GM12878 (cell line): ENCODE data around the gene FRMD5. TPM values are rescaled to one million over a fixed set of nuclear protein-coding genes. Genes with fewer than 3 reads are reported as not detected.

Experiments used
- ATAC-seq: fragments of 200-7000 bp; cut with Tn5 transposase; 3 replicates; pipeline ENCODE4 v1.9.1; 2020; ENCODE audit warnings: mild to moderate bottlenecking, moderate library complexity
- BruUV-seq: library from RNA; stranded (reverse); fragments of 400-500 nt; replicated peaks from 2 replicates; lab custom pipeline; 2021; lab: Mats Ljungman, UMichigan
- CTCF ChIA-PET: fragments of 300-600 bp; sonication (Branson Sonifier 250); formaldehyde crosslinking; extraction: SDS; loops from one replicate; lab custom pipeline; 2021; ENCODE audit warnings: inconsistent platforms; lab: Yijun Ruan, JAX
- POLR2A ChIA-PET: fragments of 350-600 bp; formaldehyde crosslinking; extraction: SDS; loops from one replicate; lab custom pipeline; 2021; ENCODE audit warnings: inconsistent platforms; lab: Charles Lee
- RAD21 ChIA-PET: fragments of 300-600 bp; sonication (Branson Sonifier 250); formaldehyde crosslinking; loops from one replicate; lab custom pipeline; 2023; ENCODE audit warnings: antibody characterized with exemption; ENCODE audit not compliant: unreplicated experiment; lab: Charles Lee
- SMC1A ChIA-PET: fragments of 300-600 bp; sonication (Branson Sonifier 250); formaldehyde crosslinking; loops from one replicate; lab custom pipeline; 2023; ENCODE audit not compliant: unreplicated experiment, uncharacterized antibody; lab: Charles Lee
- DNase-seq: peaks from one replicate; pipeline ENCODE4 v3.0.0-alpha.2; 2011; ENCODE audit warnings: low read depth, low spot score
- FAIRE-seq: peaks from 3 replicates; lab custom pipeline; 2011; peaks lifted over from hg19 to GRCh38; lab: Jason Lieb, UNC
- H2AFZ ChIP-seq: 2 replicates; pipeline ENCODE4 v1.6.0; 2011; ENCODE audit warnings: low read depth, low read length, control low read depth; ENCODE audit not compliant: control insufficient read depth
- H3K27ac ChIP-seq: 2 replicates; pipeline ENCODE4 v1.5.1; 2011; ENCODE audit warnings: control low read depth; ENCODE audit not compliant: control insufficient read depth, insufficient read depth
- H3K27me3 ChIP-seq, 2 experiments: replicated peaks in 1 of 2; 2 replicates each; pipeline versions ENCODE4 v1.6.0 to v1.6.1; 2011; ENCODE audit warnings: low read length in 1 of 2; ENCODE audit not compliant: control insufficient read depth in 2 of 2, insufficient read depth in 2 of 2
- H3K36me3 ChIP-seq, 2 experiments: 2 replicates each; pipeline ENCODE4 v1.5.1; 2011; ENCODE audit warnings: low read length in 1 of 2; ENCODE audit not compliant: control insufficient read depth in 2 of 2, insufficient read depth in 2 of 2
- H3K4me1 ChIP-seq: 2 replicates; pipeline ENCODE4 v1.6.1; 2011; ENCODE audit warnings: mild to moderate bottlenecking, low read length, moderate library complexity, mixed read lengths; ENCODE audit not compliant: control insufficient read depth, insufficient read depth
- H3K4me2 ChIP-seq: 2 replicates; pipeline ENCODE4 v1.6.0; 2011; ENCODE audit warnings: control low read depth; ENCODE audit not compliant: control insufficient read depth, insufficient read depth
- H3K4me3 ChIP-seq: fragments of 200-600 bp; sonication (generic); 2 replicates; pipeline ENCODE4 v1.5.1; 2016
- H3K79me2 ChIP-seq: 2 replicates; pipeline ENCODE4 v1.6.0; 2011; ENCODE audit warnings: low read length; ENCODE audit not compliant: control insufficient read depth, insufficient read depth
- H3K9ac ChIP-seq: 2 replicates; pipeline ENCODE4 v1.8.0; 2011; ENCODE audit warnings: low read length, control low read depth, mixed read lengths; ENCODE audit not compliant: control insufficient read depth, insufficient read depth
- H3K9me3 ChIP-seq: replicated peaks from 3 replicates; pipeline ENCODE4 v1.5.1; 2011; ENCODE audit warnings: mild to moderate bottlenecking, low read length; ENCODE audit not compliant: control insufficient read depth, insufficient read depth
- H4K20me1 ChIP-seq: 2 replicates; pipeline ENCODE4 v1.6.0; 2011; ENCODE audit not compliant: control insufficient read depth, insufficient read depth
- BACH1 ChIP-seq: fragments of 450-650 bp; IDR thresholded peaks from 2 replicates; pipeline ENCODE4 v1.6.1; 2017; ENCODE audit warnings: mild to moderate bottlenecking, borderline replicate concordance
- BHLHE40 ChIP-seq, 2 experiments: fragments of 450-650 bp in 1 of 2; IDR thresholded peaks; 2 replicates each; pipeline ENCODE4 v1.6.1; 2011 to 2017; ENCODE audit warnings: low read depth in 2 of 2, borderline replicate concordance in 1 of 2, improper control_type of control experiment in 1 of 2, low read length in 1 of 2, mild to moderate bottlenecking in 1 of 2
- CEBPZ ChIP-seq: fragments of 150-350 bp; IDR thresholded peaks from 2 replicates; pipeline ENCODE4 v1.6.1; 2016; ENCODE audit warnings: low read depth, low read length
- ESRRA ChIP-seq: IDR thresholded peaks from 2 replicates; pipeline ENCODE4 v1.6.1; 2012; ENCODE audit warnings: mild to moderate bottlenecking, low read length, improper control_type of control experiment
- JUND ChIP-seq: IDR thresholded peaks from 2 replicates; pipeline ENCODE4 v1.6.1; 2012; ENCODE audit warnings: low read depth, mild to moderate bottlenecking, low read length, improper control_type of control experiment, moderate library complexity
- MAX ChIP-seq: IDR thresholded peaks from 2 replicates; pipeline ENCODE4 v1.6.1; 2012; ENCODE audit warnings: low read depth, low read length, improper control_type of control experiment
- MEF2A ChIP-seq: IDR thresholded peaks from 2 replicates; pipeline ENCODE4 v1.6.1; 2011; ENCODE audit warnings: low read depth, mild to moderate bottlenecking, low read length, moderate library complexity; ENCODE audit not compliant: insufficient read depth
- MTA2 ChIP-seq: fragments of 450-650 bp; IDR thresholded peaks from 2 replicates; pipeline ENCODE4 v1.6.1; 2016; ENCODE audit warnings: low read depth, mild to moderate bottlenecking, moderate library complexity
- NR2F1 ChIP-seq: fragments of 450-650 bp; conservative IDR thresholded peaks from 2 replicates; pipeline ENCODE4 v1.6.1; 2017; ENCODE audit warnings: mild to moderate bottlenecking
- NRF1 ChIP-seq: conservative IDR thresholded peaks from 2 replicates; pipeline ENCODE4 v1.6.1; 2011; ENCODE audit warnings: mild to moderate bottlenecking, low read depth, low read length, improper control_type of control experiment
- RBBP5 ChIP-seq: fragments of 200-600 bp; sonication (generic); conservative IDR thresholded peaks from 2 replicates; pipeline ENCODE4 v1.6.1; 2016
- TAF1 ChIP-seq: IDR thresholded peaks from 2 replicates; pipeline ENCODE4 v1.6.1; 2011; ENCODE audit warnings: mild to moderate bottlenecking, low read depth, low read length, borderline replicate concordance
- TARDBP ChIP-seq: IDR thresholded peaks from 2 replicates; pipeline ENCODE4 v1.6.1; 2016; ENCODE audit warnings: borderline replicate concordance
- TBL1XR1 ChIP-seq: IDR thresholded peaks from 2 replicates; pipeline ENCODE4 v1.6.1; 2012; ENCODE audit warnings: low read depth, low read length, improper control_type of control experiment
- ZBTB33 ChIP-seq: fragments of 450-650 bp; IDR thresholded peaks from 2 replicates; pipeline ENCODE4 v1.6.1; 2017; ENCODE audit warnings: mild to moderate bottlenecking
- ZBTB4 ChIP-seq: fragments of 450-650 bp; formaldehyde crosslinking; IDR thresholded peaks from 2 replicates; pipeline ENCODE4 v1.4.0; 2022; ENCODE audit warnings: mild to moderate bottlenecking, moderate library complexity
- ZNF384 ChIP-seq: IDR thresholded peaks from 2 replicates; pipeline ENCODE4 v1.6.1; 2012; ENCODE audit warnings: low read depth, mild to moderate bottlenecking, low read length, improper control_type of control experiment, borderline replicate concordance
- WGBS: methylation state at CpG from one replicate; pipeline ENCODE4 v1.1.6; 2016; ENCODE audit warnings: low lambda C conversion rate; ENCODE audit not compliant: insufficient replicate concordance, insufficient coverage; ENCODE audit errors: missing lambda C conversion rate; 5-methylcytosine and 5-hydroxymethylcytosine counted together
- in situ Hi-C: fragments of 300-500 bp; cut with MboI; formaldehyde crosslinking; loops from 9 replicates; pipeline ENCODE4 v1.14.3; 2018; ENCODE audit warnings: mixed read lengths
- intact Hi-C: fragments of 100-400 bp; cut with micrococcal nuclease; formaldehyde crosslinking; loops from one replicate; pipeline ENCODE4 v1.14.2; 2022; ENCODE audit not compliant: unreplicated experiment
- polyA plus RNA-seq, 11 experiments: library from polyadenylated mRNA; depleted of rRNA in 4 of 11; unstranded in 6 of 11; stranded (reverse) in 5 of 11; fragments of >200 nt; fragmentation: Nextera tagmentation in 4 of 11; fragmentation: Illumina TruSeq in 1 of 11; extraction: Ambion mirVana in 4 of 11; extraction: Trizol in 1 of 11; gene quantifications; 1 replicate in 1 of 11; 2 replicates in 10 of 11; pipeline versions ENCODE4 v1.2.1 to v1.2.3, GENCODE V29; 2011 to 2016; ENCODE audit warnings: inconsistent platforms in 2 of 11, missing spikeins in 2 of 11, low read depth in 1 of 11
- total RNA-seq, 4 experiments: library from RNA; depleted of rRNA in 3 of 4; stranded (reverse); fragments of >200 nt in 3 of 4; fragmentation: Illumina TruSeq in 1 of 4; extraction: Trizol in 1 of 4; gene quantifications; 2 replicates each; pipeline versions ENCODE4 v1.2.1 to v1.2.3, GENCODE V29; 2013 to 2021

FRMD5 gene
- total and polyA plus RNA-seq, 10 of the 15 experiments (the other 5 are each of a cell fraction or from before 2014, with no cell fraction given) = 0.26 to 6.4 (median 0.68) TPM; not detected in 1

GRCh38 chr15:43920815-43921214 is 274.3 kb downstream of the FRMD5 start:
- Histone ChIP-seq H3K27ac (no peak overlapping the region), H3K4me3 (no peak overlapping the region), H3K9me3 (no peaks in the 10 kb centered on the region), H4K20me1 (no peaks in the 10 kb centered on the region), H3K27me3 (no peaks in the 10 kb centered on the region), H3K9ac (no peak overlapping the region), H3K4me1 (no peaks in the 10 kb centered on the region), H2AFZ (no peak overlapping the region), H3K79me2 (no peaks in the 10 kb centered on the region), H3K4me2 (no peak overlapping the region), H3K36me3 (no peaks in the 10 kb centered on the region)
- DNase-seq (no peak), FAIRE-seq (no peak), ATAC-seq (no peak)
- 15% methylated on average over 6 of the region's 6 CpGs for WGBS
- ChIA-PET POLR2A (no interaction called here), SMC1A (interaction anchor here (1.5 kb wide), 1 partner anchor 145 kb away, joined by 4 read pairs; no protein-coding TSS in a partner anchor), CTCF (interaction anchor here (0.6 kb wide), 1 partner anchor 47 kb away, joined by 3 read pairs; no protein-coding TSS in a partner anchor), RAD21 (no interaction called here)
- BruUV-seq = no TSS peak
- intact Hi-C loops = no loop called here
- in situ Hi-C loops = no loop called here
- TF ChIP-seq TARDBP = no peak
- TF ChIP-seq CEBPZ = no peak
- TF ChIP-seq MEF2A = no peak
- TF ChIP-seq NR2F1 = no peak
- no peak for TF ChIP-seq BACH1
- TF ChIP-seq ZNF384 = no peak
- no peak for TF ChIP-seq ZBTB33
- no peak for TF ChIP-seq JUND
- TF ChIP-seq ZBTB4 (CRISPR knock-in tag) = no peak
- no peak for TF ChIP-seq TBL1XR1
- no peak for TF ChIP-seq NRF1
- TF ChIP-seq ESRRA = no peak
- TF ChIP-seq BHLHE40 (IDR thresholded peaks at IDR 0.05; ENCODE audit: borderline replicate concordance in 1 of 2, low read depth in 2 of 2, low read length in 1 of 2) = no peak
- no peak for TF ChIP-seq RBBP5
- no peak for TF ChIP-seq MTA2
- no peak for TF ChIP-seq MAX
- TF ChIP-seq TAF1 = no peak
